Activated T-cell treated with anti-CD3 and anti-CD28 coated beads, Interleukin-2, amount 50 U/mL, for 48 hours (primary cell): Measurements from ENCODE around the gene ARID1A.
"Not testable (repeated sequence)": the region's sequence is repeated elsewhere in the genome, so short reads cannot be mapped to it uniquely, and the experiment has no call there.

Experiments
- DNase-seq, 2 experiments: peaks; one replicate each; pipeline ENCODE4 v3.0.0-alpha.2; 2020

Gene ARID1A

GRCh38 chr1:26788836-26789611, 93.2 kb downstream of the ARID1A start:
- DNase-seq = peak; percentile 85 to 90

GRCh38 chr1:26789612-26789865, 93.7 kb downstream of the ARID1A start:
- no peak for DNase-seq

GRCh38 chr1:26789931-26790330, 94.1 kb downstream of the ARID1A start:
- DNase-seq = peak; percentile 44 to 53

GRCh38 chr1:26790551-26790953, 94.7 kb downstream of the ARID1A start:
- DNase-seq = peak; percentile 67 to 71

- no peak for DNase-seq
These were observed 95.3 kb downstream of the ARID1A start for GRCh38 chr1:26791148-26791547.

- no peak for DNase-seq
These were observed 95.8 kb downstream of the ARID1A start for GRCh38 chr1:26791626-26792025.

GRCh38 chr1:26792924-26793323, 97.1 kb downstream of the ARID1A start:
- DNase-seq = no peak

GRCh38 chr1:26794391-26794790, 98.6 kb downstream of the ARID1A start:
- DNase-seq = no peak

GRCh38 chr1:26797627-26798026, 101.8 kb downstream of the ARID1A start:
- DNase-seq = no peak

- peak; percentile 55 to 58 for DNase-seq
These were observed 103.8 kb downstream of the ARID1A start for GRCh38 chr1:26799479-26800142.

GRCh38 chr1:26803932-26804331, 108.1 kb downstream of the ARID1A start:
- not testable (repeated sequence) for DNase-seq

- DNase-seq = peak; percentile 79 to 82
These were observed 114.3 kb downstream of the ARID1A start for GRCh38 chr1:26810105-26810504.

- DNase-seq = no peak
These were observed 115.2 kb downstream of the ARID1A start for GRCh38 chr1:26811057-26811456.

- DNase-seq = no peak
These were observed 115.9 kb downstream of the ARID1A start for GRCh38 chr1:26811708-26812107.

- DNase-seq = no peak
These were observed 118.6 kb downstream of the ARID1A start for GRCh38 chr1:26814377-26814776.

- no peak for DNase-seq
These were observed 119.1 kb downstream of the ARID1A start for GRCh38 chr1:26814893-26815292.

- DNase-seq = no peak
These were observed 125.0 kb downstream of the ARID1A start for GRCh38 chr1:26820784-26821269.

- no peak for DNase-seq
These were observed 127.1 kb downstream of the ARID1A start for GRCh38 chr1:26822737-26823395.

- no peak for DNase-seq
These were observed 128.9 kb downstream of the ARID1A start for GRCh38 chr1:26824731-26825130.

GRCh38 chr1:26826261-26827105, 130.7 kb downstream of the ARID1A start, which contains the start of gene ZDHHC18:
Gene ZDHHC18, plus strand, starts transcription at chr1:26826688. Its CDS starts 117 bp downstream, at chr1:26826805.
- peak; percentile 82 to 87 for DNase-seq

GRCh38 chr1:26827106-26827604, 131.3 kb downstream of the ARID1A start:
- DNase-seq = peak; percentile 31 to 33

- no peak for DNase-seq
These were observed 131.8 kb downstream of the ARID1A start for GRCh38 chr1:26827663-26828062.
